ENCODE measurements around the gene ERBB2.

Gene ERBB2

DNA sequence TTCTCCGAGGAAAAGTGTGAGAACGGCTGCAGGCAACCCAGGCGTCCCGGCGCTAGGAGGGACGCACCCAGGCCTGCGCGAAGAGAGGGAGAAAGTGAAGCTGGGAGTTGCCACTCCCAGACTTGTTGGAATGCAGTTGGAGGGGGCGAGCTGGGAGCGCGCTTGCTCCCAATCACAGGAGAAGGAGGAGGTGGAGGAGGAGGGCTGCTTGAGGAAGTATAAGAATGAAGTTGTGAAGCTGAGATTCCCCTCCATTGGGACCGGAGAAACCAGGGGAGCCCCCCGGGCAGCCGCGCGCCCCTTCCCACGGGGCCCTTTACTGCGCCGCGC, at the start of gene ERBB2:
TSS of gene ERBB2 (plus strand) at position 247 of the 330 bp plus-strand sequence. CDS start 175 bp downstream, outside the sequence.
- H3K9me3 ChIP-seq (ENCODE audit: insufficient read depth, low read depth, low read length) = no peaks in the 10 kb centered on the region
- no peaks in the 10 kb centered on the region for H4K20me1 ChIP-seq (ENCODE audit: insufficient read depth, low read length, poor library complexity, severe bottlenecking)
- H3K9me2 ChIP-seq (replicated peaks; ENCODE audit: low read depth, low read length) = no peaks in the 10 kb centered on the region
- H3K4me2 ChIP-seq (ENCODE audit: low read depth, low read length, poor library complexity, severe bottlenecking) = no peak within 1 kb of the TSS
- no peak within 1 kb of the TSS for H2AFZ ChIP-seq (ENCODE audit: low read length)
- H3K4me3 ChIP-seq (ENCODE audit: low read length, poor library complexity, severe bottlenecking) = no peak within 1 kb of the TSS
- TF ChIP-seq CTCF (conservative IDR thresholded peaks at IDR 0.05; ENCODE audit: low read length) (no peak), EZH2phosphoT487 (IDR thresholded peaks at IDR 0.05; ENCODE audit: borderline replicate concordance) (no peak)
- H3K36me3 ChIP-seq (ENCODE audit: insufficient read depth, low read length) = no peaks in the 10 kb centered on the region
- H3K4me1 ChIP-seq (ENCODE audit: insufficient read depth, low read length, poor library complexity, severe bottlenecking) = no peaks in the 10 kb centered on the region
- H3K79me2 ChIP-seq (ENCODE audit: insufficient read depth, low read length) = no peaks in the 10 kb centered on the region
- H3F3A ChIP-seq (ENCODE audit: low read depth) = no peaks in the 10 kb centered on the region
- H3K9ac ChIP-seq (ENCODE audit: low read depth, low read length, poor library complexity, severe bottlenecking) = no peak within 1 kb of the TSS
- no peaks in the 10 kb centered on the region for H3K27me3 ChIP-seq (ENCODE audit: insufficient read depth, low read length, poor library complexity, severe bottlenecking)

- Histone ChIP-seq H3K9ac (ENCODE audit: low read depth, low read length, poor library complexity, severe bottlenecking) (no peak overlapping the region), H3K4me2 (ENCODE audit: low read depth, low read length, poor library complexity, severe bottlenecking) (no peak overlapping the region), H3K9me3 (ENCODE audit: insufficient read depth, low read depth, low read length) (no peaks in the 10 kb centered on the region), H3F3A (ENCODE audit: low read depth) (no peaks in the 10 kb centered on the region), H2AFZ (ENCODE audit: low read length) (no peak overlapping the region), H3K36me3 (ENCODE audit: insufficient read depth, low read length) (no peaks in the 10 kb centered on the region), H3K4me1 (ENCODE audit: insufficient read depth, low read length, poor library complexity, severe bottlenecking) (no peaks in the 10 kb centered on the region), H3K4me3 (ENCODE audit: low read length, poor library complexity, severe bottlenecking) (no peak overlapping the region), H3K9me2 (replicated peaks; ENCODE audit: low read depth, low read length) (no peaks in the 10 kb centered on the region), H3K79me2 (ENCODE audit: insufficient read depth, low read length) (peaks cover 21% of the 10 kb centered on the region), H4K20me1 (ENCODE audit: insufficient read depth, low read length, poor library complexity, severe bottlenecking) (no peaks in the 10 kb centered on the region), H3K27me3 (ENCODE audit: insufficient read depth, low read length, poor library complexity, severe bottlenecking) (no peaks in the 10 kb centered on the region)
- no peak for TF ChIP-seq EZH2phosphoT487 (IDR thresholded peaks at IDR 0.05; ENCODE audit: borderline replicate concordance)
- no peak for TF ChIP-seq CTCF (conservative IDR thresholded peaks at IDR 0.05; ENCODE audit: low read length)
These were observed 49.7 kb upstream of the ERBB2 start for GRCh38 chr17:39650121-39650579.

DNA sequence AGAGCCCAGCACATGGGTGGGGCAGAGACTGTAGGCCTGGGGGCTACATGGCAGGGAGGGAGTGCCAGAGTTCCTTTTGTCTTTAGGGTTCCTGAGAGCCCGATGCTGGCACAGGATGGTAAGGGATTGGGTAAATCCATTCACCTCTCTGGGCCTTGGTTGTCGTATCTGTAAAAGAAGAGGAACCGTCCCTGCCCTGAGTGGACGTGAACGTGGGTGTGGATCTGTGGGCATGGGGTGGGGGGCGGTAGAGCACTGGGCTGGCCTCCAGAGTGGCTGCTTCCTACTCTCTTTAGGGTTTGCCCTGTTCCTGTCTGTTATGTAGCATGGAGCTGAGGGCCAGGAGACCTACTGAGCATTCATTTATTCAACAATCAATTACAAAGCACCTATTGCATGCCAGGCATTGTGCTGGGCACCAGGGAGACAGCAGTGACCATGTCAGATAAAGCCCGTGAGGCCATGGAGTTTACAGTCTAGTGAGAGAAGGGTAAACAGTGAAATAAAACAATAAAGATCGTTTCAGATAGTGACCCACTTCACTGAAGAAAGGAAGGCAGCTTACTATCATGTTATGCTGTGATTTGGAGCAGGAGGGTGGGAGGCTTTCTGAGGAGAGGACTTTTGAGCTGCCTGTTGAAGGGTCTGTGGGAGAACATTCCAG, 47.8 kb upstream of the ERBB2 start:
- H3K9me2 ChIP-seq (replicated peaks; ENCODE audit: low read depth, low read length) = no peaks in the 10 kb centered on the region
- H3K79me2 ChIP-seq (ENCODE audit: insufficient read depth, low read length) = peaks cover 9% of the 10 kb centered on the region; the same call in 1 of the 2 replicates
- H3K4me2 ChIP-seq (ENCODE audit: low read depth, low read length, poor library complexity, severe bottlenecking) = no peak overlapping the region
- no peak overlapping the region for H2AFZ ChIP-seq (ENCODE audit: low read length)
- no peaks in the 10 kb centered on the region for H3F3A ChIP-seq (ENCODE audit: low read depth)
- no peaks in the 10 kb centered on the region for H3K27me3 ChIP-seq (ENCODE audit: insufficient read depth, low read length, poor library complexity, severe bottlenecking)
- TF ChIP-seq CTCF (conservative IDR thresholded peaks at IDR 0.05; ENCODE audit: low read length) (no peak), EZH2phosphoT487 (IDR thresholded peaks at IDR 0.05; ENCODE audit: borderline replicate concordance) (no peak)
- H3K9me3 ChIP-seq (ENCODE audit: insufficient read depth, low read depth, low read length) = no peaks in the 10 kb centered on the region
- H3K36me3 ChIP-seq (ENCODE audit: insufficient read depth, low read length) = peaks cover 3% of the 10 kb centered on the region; the same call in 1 of the 2 replicates
- no peaks in the 10 kb centered on the region for H4K20me1 ChIP-seq (ENCODE audit: insufficient read depth, low read length, poor library complexity, severe bottlenecking)
- H3K4me3 ChIP-seq (ENCODE audit: low read length, poor library complexity, severe bottlenecking) = no peak overlapping the region
- no peak overlapping the region for H3K9ac ChIP-seq (ENCODE audit: low read depth, low read length, poor library complexity, severe bottlenecking)
- H3K4me1 ChIP-seq (ENCODE audit: insufficient read depth, low read length, poor library complexity, severe bottlenecking) = no peaks in the 10 kb centered on the region
